SK-N-SH (cell line): ENCODE data around the gene STK32C. TPM values are rescaled to one million over a fixed set of nuclear protein-coding genes. Genes with fewer than 3 reads are reported as not detected.

ENCODE experiments used
- CTCF ChIA-PET: fragments of 300-600, 350-600 bp; formaldehyde crosslinking; extraction: SDS; loops from one replicate; lab custom pipeline; 2021; lab: Yijun Ruan, JAX
- POLR2A ChIA-PET: fragments of 350-600 bp; sonication (Branson Sonifier 250); formaldehyde crosslinking; extraction: SDS; loops from one replicate; lab custom pipeline; 2020; ENCODE audit warnings: antibody characterized with exemption, inconsistent platforms; lab: Yijun Ruan, JAX
- DNase-seq: peaks from one replicate; pipeline ENCODE4 v3.0.0; 2012
- H2AFZ ChIP-seq: fragments of 200-600 bp; sonication (generic); 2 replicates; pipeline ENCODE4 v1.8.1; 2016; ENCODE audit warnings: antibody characterized with exemption, mild to moderate bottlenecking, low read depth
- H3F3A ChIP-seq: fragments of 200-600 bp; sonication (generic); replicated peaks from 2 replicates; pipeline ENCODE3; 2016; ENCODE audit warnings: antibody characterized with exemption, mild to moderate bottlenecking; ENCODE audit not compliant: insufficient read depth
- H3K27ac ChIP-seq, 2 experiments: fragments of 200-500 bp in 1 of 2; fragments of 200-600 bp in 1 of 2; sonication (Bioruptor generic) in 1 of 2; sonication (generic), shearing (Covaris generic) in 1 of 2; 2 replicates each; pipeline versions ENCODE4 v1.5.1 to v1.6.1; 2014 to 2016; ENCODE audit warnings: low read depth in 2 of 2, inconsistent platforms in 1 of 2, low read length in 1 of 2, mild to moderate bottlenecking in 1 of 2, mixed read lengths in 1 of 2
- H3K27me3 ChIP-seq: fragments of 200-600 bp; sonication (generic), shearing (Covaris generic); 2 replicates; pipeline ENCODE4 v1.6.1; 2016; ENCODE audit warnings: mixed run types; ENCODE audit not compliant: insufficient read depth
- H3K36me3 ChIP-seq, 2 experiments: fragments of 200-500 bp in 1 of 2; fragments of 200-600 bp in 1 of 2; sonication (Bioruptor generic) in 1 of 2; sonication (generic) in 1 of 2; replicated peaks in 1 of 2; 2 replicates each; pipeline versions ENCODE3 to v1.5.1; 2014 to 2016; ENCODE audit warnings: low read length in 1 of 2, mild to moderate bottlenecking in 1 of 2; ENCODE audit not compliant: insufficient read depth in 2 of 2, control insufficient read depth in 1 of 2
- H3K4me1 ChIP-seq, 2 experiments: fragments of 200-500 bp in 1 of 2; fragments of 200-600 bp in 1 of 2; sonication (Bioruptor generic) in 1 of 2; sonication (generic), shearing (Covaris generic) in 1 of 2; 2 replicates each; pipeline versions ENCODE4 v1.5.1 to v1.6.1; 2014 to 2016; ENCODE audit warnings: low read depth in 1 of 2, low read length in 1 of 2, mixed run types in 1 of 2; ENCODE audit not compliant: insufficient read depth in 2 of 2, control insufficient read depth in 1 of 2
- H3K4me2 ChIP-seq: fragments of 200-600 bp; sonication (generic), shearing (Covaris generic); 2 replicates; pipeline ENCODE4 v1.6.1; 2017; ENCODE audit warnings: mixed run types
- H3K4me3 ChIP-seq, 2 experiments: fragments of 200-500 bp in 1 of 2; fragments of 200-600 bp in 1 of 2; sonication (Bioruptor generic) in 1 of 2; sonication (generic), shearing (Covaris generic) in 1 of 2; 2 replicates each; pipeline versions ENCODE4 v1.5.1 to v1.8.1; 2014 to 2016; ENCODE audit warnings: low read depth in 2 of 2, inconsistent platforms in 1 of 2, low read length in 1 of 2, mild to moderate bottlenecking in 1 of 2, mixed read lengths in 1 of 2, moderate library complexity in 1 of 2
- H3K79me2 ChIP-seq: fragments of 200-600 bp; sonication (generic); 2 replicates; pipeline ENCODE4 v1.8.1; 2017; ENCODE audit warnings: mild to moderate bottlenecking; ENCODE audit not compliant: insufficient read depth
- H3K9ac ChIP-seq: fragments of 200-600 bp; sonication (generic); 2 replicates; pipeline ENCODE4 v1.6.1; 2017; ENCODE audit warnings: mixed run types
- H3K9me2 ChIP-seq: fragments of 200-600 bp; sonication (generic); 2 replicates; pipeline ENCODE4 v1.6.1; 2017; ENCODE audit warnings: mixed run types
- H3K9me3 ChIP-seq: fragments of 200-600 bp; sonication (generic); 2 replicates; pipeline ENCODE4 v1.6.1; 2017; ENCODE audit warnings: mixed run types, mild to moderate bottlenecking, moderate library complexity
- H4K20me1 ChIP-seq: fragments of 200-600 bp; sonication (generic); 2 replicates; pipeline ENCODE4 v1.6.1; 2017; ENCODE audit warnings: mild to moderate bottlenecking, mixed run types; ENCODE audit not compliant: insufficient read depth
- CHD2 ChIP-seq: fragments of 150-350 bp; IDR thresholded peaks from 2 replicates; pipeline ENCODE4 v1.6.1; 2018; ENCODE audit warnings: low read length; ENCODE audit not compliant: partially characterized antibody
- EP300 ChIP-seq, 2 experiments: IDR thresholded peaks; 2 replicates each; pipeline versions ENCODE4 v1.4.0 to v1.6.1; 2012; ENCODE audit warnings: borderline replicate concordance in 1 of 2, low read depth in 1 of 2, low read length in 1 of 2
- EZH2phosphoT487 ChIP-seq: fragments of 200-600 bp; sonication (generic); IDR thresholded peaks from 2 replicates; pipeline ENCODE4 v1.6.1; 2017; ENCODE audit warnings: low read depth, mixed run types, mild to moderate bottlenecking, antibody characterized with exemption, moderate library complexity, borderline replicate concordance
- GABPA ChIP-seq: IDR thresholded peaks from 2 replicates; pipeline ENCODE4 v1.4.0; 2012; ENCODE audit warnings: low read depth, mild to moderate bottlenecking
- GATA2 ChIP-seq: sonication (generic); formaldehyde crosslinking; IDR thresholded peaks from 2 replicates; pipeline ENCODE4 v1.5.0; 2020; ENCODE audit warnings: mild to moderate bottlenecking, missing genetic modification reagents
- MEF2A ChIP-seq: IDR thresholded peaks from 2 replicates; pipeline ENCODE4 v1.4.0; 2012; ENCODE audit warnings: low read depth, borderline replicate concordance
- MXI1 ChIP-seq: IDR thresholded peaks from 2 replicates; pipeline ENCODE4 v1.6.1; 2012; ENCODE audit warnings: mild to moderate bottlenecking, low read depth, low read length, improper control_type of control experiment
- NRF1 ChIP-seq: IDR thresholded peaks from 2 replicates; pipeline ENCODE4 v1.6.1; 2012; ENCODE audit warnings: low read depth, mild to moderate bottlenecking, low read length
- PBX3 ChIP-seq: IDR thresholded peaks from 2 replicates; pipeline ENCODE4; 2012
- POLR2AphosphoS5 ChIP-seq: IDR thresholded peaks from 2 replicates; pipeline ENCODE4 v1.6.1; 2012; ENCODE audit warnings: low read depth, low read length
- RCOR1 ChIP-seq: fragments of 150-350 bp; IDR thresholded peaks from 2 replicates; pipeline ENCODE4 v1.6.1; 2017; ENCODE audit warnings: antibody characterized with exemption, low read length
- RFX5 ChIP-seq: IDR thresholded peaks from 2 replicates; pipeline ENCODE4 v1.6.1; 2012; ENCODE audit warnings: mild to moderate bottlenecking, improper control_type of control experiment, low read length
- SIN3A ChIP-seq: IDR thresholded peaks from 2 replicates; pipeline ENCODE4 v1.6.1; 2012; ENCODE audit warnings: low read depth, mild to moderate bottlenecking, low read length, moderate library complexity, borderline replicate concordance
- SMC3 ChIP-seq: IDR thresholded peaks from 2 replicates; pipeline ENCODE4 v1.6.1; 2012; ENCODE audit warnings: low read depth, low read length, improper control_type of control experiment
- YY1 ChIP-seq: IDR thresholded peaks from 2 replicates; pipeline ENCODE4 v1.4.0; 2012; ENCODE audit warnings: low read depth, mild to moderate bottlenecking
- ZBTB33 ChIP-seq: IDR thresholded peaks from 2 replicates; pipeline ENCODE4 v1.4.0; 2012; ENCODE audit warnings: low read depth, borderline replicate concordance
- WGBS: methylation state at CpG from one replicate; pipeline ENCODE4 v1.1.6; 2017; ENCODE audit warnings: low lambda C conversion rate; 5-methylcytosine and 5-hydroxymethylcytosine counted together
- polyA plus RNA-seq, 3 experiments: library from polyadenylated mRNA; depleted of rRNA; stranded (reverse); fragments of >200 nt; gene quantifications; 2 replicates each; pipeline ENCODE4 v1.2.3, GENCODE V29; 2012
- TF ChIP-seq, protein P1 (sequence below): fragments of 200-600 bp; sonication (generic); IDR thresholded peaks from 2 replicates; pipeline ENCODE4 v1.6.1; 2017; ENCODE audit warnings: antibody characterized with exemption, mild to moderate bottlenecking, moderate library complexity

The STK32C gene
- polyA plus RNA-seq, 1 of the 3 experiments (the other 2 are of a cell fraction) = 27.8 TPM

DNA sequence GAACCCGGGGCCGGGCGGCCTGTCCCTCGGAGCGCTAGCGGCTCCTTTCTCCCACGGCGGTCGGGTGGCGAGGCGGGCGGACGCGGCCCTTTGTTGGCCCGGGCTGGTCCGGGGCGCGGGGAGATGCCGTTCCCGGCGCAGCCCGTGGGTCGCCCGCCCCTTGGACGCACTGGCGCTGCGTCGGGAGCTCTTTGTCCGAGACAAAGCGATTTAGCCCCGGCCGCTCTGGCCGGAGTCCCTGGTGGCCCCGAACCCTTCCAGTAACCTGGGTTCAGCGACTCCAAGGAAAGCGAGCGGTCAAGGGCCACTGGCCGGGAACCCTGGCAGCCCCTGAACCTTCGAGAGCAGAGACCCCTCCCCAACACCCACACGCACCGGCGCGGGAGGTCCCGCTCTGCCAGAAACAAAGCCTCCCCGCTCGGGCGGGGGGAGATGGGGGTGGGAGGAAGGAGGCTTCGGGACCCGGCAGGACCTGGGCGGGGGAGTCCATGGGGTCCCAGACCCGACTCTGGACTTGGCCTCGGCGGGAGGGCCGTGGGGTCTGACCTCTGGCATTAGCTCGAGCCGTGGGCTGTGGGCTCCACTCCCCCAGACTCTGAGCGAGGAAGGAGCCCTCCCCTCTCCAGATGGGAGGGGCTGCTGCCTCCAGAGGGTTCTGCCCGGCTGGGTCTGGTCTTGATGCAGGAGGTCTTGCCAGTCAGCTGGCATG lies 120.2 kb downstream of the STK32C start:
- TF ChIP-seq RCOR1 (no peak), MXI1 (no peak), RFX5 (no peak), GABPA (no peak), SMC3 (no peak), YY1 (no peak), NRF1 (no peak), PBX3 (no peak)
- TF ChIP-seq, protein P1, sequence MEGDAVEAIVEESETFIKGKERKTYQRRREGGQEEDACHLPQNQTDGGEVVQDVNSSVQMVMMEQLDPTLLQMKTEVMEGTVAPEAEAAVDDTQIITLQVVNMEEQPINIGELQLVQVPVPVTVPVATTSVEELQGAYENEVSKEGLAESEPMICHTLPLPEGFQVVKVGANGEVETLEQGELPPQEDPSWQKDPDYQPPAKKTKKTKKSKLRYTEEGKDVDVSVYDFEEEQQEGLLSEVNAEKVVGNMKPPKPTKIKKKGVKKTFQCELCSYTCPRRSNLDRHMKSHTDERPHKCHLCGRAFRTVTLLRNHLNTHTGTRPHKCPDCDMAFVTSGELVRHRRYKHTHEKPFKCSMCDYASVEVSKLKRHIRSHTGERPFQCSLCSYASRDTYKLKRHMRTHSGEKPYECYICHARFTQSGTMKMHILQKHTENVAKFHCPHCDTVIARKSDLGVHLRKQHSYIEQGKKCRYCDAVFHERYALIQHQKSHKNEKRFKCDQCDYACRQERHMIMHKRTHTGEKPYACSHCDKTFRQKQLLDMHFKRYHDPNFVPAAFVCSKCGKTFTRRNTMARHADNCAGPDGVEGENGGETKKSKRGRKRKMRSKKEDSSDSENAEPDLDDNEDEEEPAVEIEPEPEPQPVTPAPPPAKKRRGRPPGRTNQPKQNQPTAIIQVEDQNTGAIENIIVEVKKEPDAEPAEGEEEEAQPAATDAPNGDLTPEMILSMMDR = no peak
- ChIA-PET POLR2A (interaction anchor here (1.3 to 1.7 kb wide), 2 partner anchors 12 to 19 kb away, joined by 3 to 5 read pairs; no protein-coding TSS in a partner anchor), CTCF (no interaction called here)

GRCh38 chr10:132186488-132187429 lies 121.0 kb downstream of the STK32C start, which contains the start of gene DPYSL4:
Gene DPYSL4 (plus strand): TSS chr10:132186948. CDS start chr10:132187064, 116 bp downstream.
- peak; percentile 99 for DNase-seq
- H3F3A ChIP-seq = peaks cover 8% of the 10 kb centered on the region
- H4K20me1 ChIP-seq = peaks cover 29% of the 10 kb centered on the region
- no peaks in the 10 kb centered on the region for H3K9me3 ChIP-seq
- H3K27ac ChIP-seq = peak within 1 kb of the TSS in 1 of 2 experiments; percentile 55; a peak in 1 of 4 replicates
- H3K9me2 ChIP-seq = no peaks in the 10 kb centered on the region
- WGBS = 2% methylated on average over 11 of the region's 109 CpGs
- peaks cover 16% of the 10 kb centered on the region; the same call in 1 of the 2 replicates for H3K79me2 ChIP-seq
- H2AFZ ChIP-seq = peak within 1 kb of the TSS; percentile 91
- peak within 1 kb of the TSS; percentile 77 for H3K9ac ChIP-seq
- no peaks in the 10 kb centered on the region for H3K27me3 ChIP-seq
- H3K36me3 ChIP-seq = peaks cover 0 to 7% of the 10 kb centered on the region in 2 experiments
- peaks cover 0 to 17% of the 10 kb centered on the region in 2 experiments; a peak in 1 of 4 replicates for H3K4me1 ChIP-seq
- POLR2A ChIA-PET = interaction anchor here (1.7 kb wide), 1 partner anchor 11 kb away, joined by 5 read pairs; no protein-coding TSS in a partner anchor
- peak within 1 kb of the TSS; percentile 99 for H3K4me2 ChIP-seq
- CTCF ChIA-PET = no interaction called here
- peak within 1 kb of the TSS; percentile 79 to 85 for H3K4me3 ChIP-seq
- TF ChIP-seq MEF2A (no peak), ZBTB33 (no peak), SIN3A (no peak), EP300 (IDR thresholded peaks at IDR 0.05; ENCODE audit: borderline replicate concordance in 1 of 2, low read depth in 1 of 2, low read length in 1 of 2) (no peak), GATA2 (CRISPR knock-in tag) (no peak), GABPA (no peak), SMC3 (no peak), POLR2AphosphoS5 (no peak), EZH2phosphoT487 (no peak), NRF1 (no peak), CHD2 (no peak), MXI1 (no peak), PBX3 (no peak), YY1 (no peak)

More for the DNA sequence above, 120.2 kb downstream of the STK32C start:
- peaks cover 0 to 19% of the 10 kb centered on the region in 2 experiments; a peak in 1 of 4 replicates for H3K4me1 ChIP-seq
- H3F3A ChIP-seq = peaks cover 8% of the 10 kb centered on the region
- peaks cover 16% of the 10 kb centered on the region; the same call in 1 of the 2 replicates for H3K79me2 ChIP-seq
- H3K9me2 ChIP-seq = no peaks in the 10 kb centered on the region
- DNase-seq = peak; percentile 73
- H3K27me3 ChIP-seq = no peaks in the 10 kb centered on the region
- peak overlapping the region; percentile 77 for H3K9ac ChIP-seq
- H3K4me3 ChIP-seq = peak overlapping the region; percentile 79 to 85
- H3K9me3 ChIP-seq = no peaks in the 10 kb centered on the region
- peak overlapping the region; percentile 99 for H3K4me2 ChIP-seq
- peaks cover 0 to 14% of the 10 kb centered on the region in 2 experiments for H3K36me3 ChIP-seq
- peaks cover 35% of the 10 kb centered on the region for H4K20me1 ChIP-seq
- peak overlapping the region in 1 of 2 experiments; percentile 47; a peak in 1 of 4 replicates for H3K27ac ChIP-seq
- H2AFZ ChIP-seq = no peak overlapping the region
- WGBS = 0% methylated on average over 4 of the region's 58 CpGs
